ENCODE data around the gene XIRP2. TPM values are rescaled to one million over a fixed set of nuclear protein-coding genes. Genes with fewer than 3 reads are reported as not detected.

The XIRP2 gene
- total RNA-seq, 1 donor from 2014 or later, result 0.05 TPM

DNA sequence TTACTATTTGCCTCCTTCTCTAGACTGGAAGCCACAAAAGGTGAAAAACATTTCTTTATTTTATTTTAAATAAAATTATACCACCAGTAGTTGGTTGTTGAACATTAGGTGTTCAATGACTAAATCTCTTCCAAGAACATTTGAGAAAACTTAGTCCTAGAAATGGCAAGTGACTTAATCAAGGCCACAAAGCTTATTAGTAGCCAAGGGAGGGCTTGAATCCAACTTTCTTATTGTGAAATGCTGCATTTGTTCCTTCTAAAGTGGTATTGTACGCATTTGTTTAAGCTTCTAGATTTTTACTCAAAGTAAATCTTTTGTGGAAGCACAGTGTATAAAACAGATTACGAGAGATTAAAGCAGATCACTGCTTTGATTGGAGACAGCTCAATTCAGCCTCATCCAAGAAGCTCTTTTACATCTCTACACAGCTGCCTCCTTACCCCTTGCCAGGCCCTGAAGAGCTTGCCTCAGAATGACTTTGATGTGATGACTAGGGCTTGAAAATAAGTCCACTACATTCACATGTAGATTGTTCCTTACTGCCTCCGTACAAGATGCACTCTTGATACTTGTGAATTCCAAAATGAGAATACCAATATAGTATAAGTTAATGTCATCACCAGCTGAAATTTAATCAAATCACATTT, 244.8 kb downstream of the XIRP2 start:
- Mint-ChIP-seq H3K36me3 (ENCODE audit: low read depth) (no peaks in the 10 kb centered on the region), H3K4me1 (peaks cover 8% of the 10 kb centered on the region), H3K27me3 (ENCODE audit: low read depth) (no peaks in the 10 kb centered on the region), H3K4me3 (no peak overlapping the region), H3K9me3 (no peaks in the 10 kb centered on the region), H3K27ac (ENCODE audit: unreplicated experiment) (no peak overlapping the region)
- TF ChIP-seq, protein P1, sequence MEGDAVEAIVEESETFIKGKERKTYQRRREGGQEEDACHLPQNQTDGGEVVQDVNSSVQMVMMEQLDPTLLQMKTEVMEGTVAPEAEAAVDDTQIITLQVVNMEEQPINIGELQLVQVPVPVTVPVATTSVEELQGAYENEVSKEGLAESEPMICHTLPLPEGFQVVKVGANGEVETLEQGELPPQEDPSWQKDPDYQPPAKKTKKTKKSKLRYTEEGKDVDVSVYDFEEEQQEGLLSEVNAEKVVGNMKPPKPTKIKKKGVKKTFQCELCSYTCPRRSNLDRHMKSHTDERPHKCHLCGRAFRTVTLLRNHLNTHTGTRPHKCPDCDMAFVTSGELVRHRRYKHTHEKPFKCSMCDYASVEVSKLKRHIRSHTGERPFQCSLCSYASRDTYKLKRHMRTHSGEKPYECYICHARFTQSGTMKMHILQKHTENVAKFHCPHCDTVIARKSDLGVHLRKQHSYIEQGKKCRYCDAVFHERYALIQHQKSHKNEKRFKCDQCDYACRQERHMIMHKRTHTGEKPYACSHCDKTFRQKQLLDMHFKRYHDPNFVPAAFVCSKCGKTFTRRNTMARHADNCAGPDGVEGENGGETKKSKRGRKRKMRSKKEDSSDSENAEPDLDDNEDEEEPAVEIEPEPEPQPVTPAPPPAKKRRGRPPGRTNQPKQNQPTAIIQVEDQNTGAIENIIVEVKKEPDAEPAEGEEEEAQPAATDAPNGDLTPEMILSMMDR (conservative IDR thresholded peaks at IDR 0.05), result no peak
- no peak for DNase-seq (ENCODE audit: low read depth, low spot score)

- no peak overlapping the region for H3K27ac Mint-ChIP-seq (ENCODE audit: unreplicated experiment)
- H3K4me1 Mint-ChIP-seq, result peaks cover 8% of the 10 kb centered on the region
- no peaks in the 10 kb centered on the region for H3K36me3 Mint-ChIP-seq (ENCODE audit: low read depth)
- DNase-seq (ENCODE audit: low read depth, low spot score), result no peak
- H3K9me3 Mint-ChIP-seq, result no peaks in the 10 kb centered on the region
- no peak overlapping the region for H3K4me3 Mint-ChIP-seq
- TF ChIP-seq, protein P1 (conservative IDR thresholded peaks at IDR 0.05), result no peak
- H3K27me3 Mint-ChIP-seq (ENCODE audit: low read depth), result no peaks in the 10 kb centered on the region
Measured at GRCh38 chr2:167133614-167134013, 245.3 kb downstream of the XIRP2 start.

DNA sequence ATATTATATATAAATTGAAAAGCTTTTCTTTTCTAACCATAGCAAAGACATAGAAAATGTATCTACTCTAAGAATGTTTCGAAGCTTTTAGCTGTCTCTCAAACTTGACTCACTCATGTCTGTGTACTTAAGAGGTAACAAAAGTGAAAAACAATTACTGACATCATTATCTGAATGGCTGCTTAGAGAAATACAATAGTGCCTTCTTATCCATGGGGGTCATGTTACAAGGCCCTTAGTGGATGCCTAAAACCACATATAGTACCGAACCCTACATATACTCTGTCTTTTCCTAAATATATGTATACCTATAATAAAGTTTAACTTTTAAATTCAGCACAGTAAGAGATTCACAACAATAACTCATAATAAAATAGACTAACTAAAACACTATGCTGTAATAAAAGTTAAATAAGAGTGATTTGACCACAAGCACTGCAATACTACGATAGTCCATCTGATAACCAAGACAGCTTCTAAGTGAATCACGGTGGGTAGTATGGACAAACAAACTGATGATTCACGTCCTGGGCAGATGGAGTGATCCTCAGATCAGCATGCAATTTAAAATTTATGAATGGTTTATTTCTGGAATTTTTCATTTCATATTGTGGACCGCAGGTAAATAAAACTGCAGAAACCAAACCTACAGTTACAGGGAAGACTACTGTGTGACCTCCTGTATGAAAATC, 246.2 kb downstream of the XIRP2 start:
- no peak overlapping the region for H3K4me3 Mint-ChIP-seq
- H3K27me3 Mint-ChIP-seq (ENCODE audit: low read depth), result no peaks in the 10 kb centered on the region
- no peak for DNase-seq (ENCODE audit: low read depth, low spot score)
- no peaks in the 10 kb centered on the region for H3K9me3 Mint-ChIP-seq
- no peaks in the 10 kb centered on the region for H3K36me3 Mint-ChIP-seq (ENCODE audit: low read depth)
- no peak overlapping the region for H3K27ac Mint-ChIP-seq (ENCODE audit: unreplicated experiment)
- TF ChIP-seq, protein P1 (conservative IDR thresholded peaks at IDR 0.05), result no peak
- H3K4me1 Mint-ChIP-seq, result peaks cover 8% of the 10 kb centered on the region

- Mint-ChIP-seq H3K9me3 (no peaks in the 10 kb centered on the region), H3K27me3 (ENCODE audit: low read depth) (no peaks in the 10 kb centered on the region), H3K4me3 (no peak overlapping the region), H3K36me3 (ENCODE audit: low read depth) (no peaks in the 10 kb centered on the region), H3K4me1 (peaks cover 13% of the 10 kb centered on the region), H3K27ac (ENCODE audit: unreplicated experiment) (peak overlapping the region; percentile 73)
- TF ChIP-seq, protein P1 (conservative IDR thresholded peaks at IDR 0.05), result no peak
- no peak for DNase-seq (ENCODE audit: low read depth, low spot score)
Measured at GRCh38 chr2:167135706-167136105, 247.4 kb downstream of the XIRP2 start.

DNA sequence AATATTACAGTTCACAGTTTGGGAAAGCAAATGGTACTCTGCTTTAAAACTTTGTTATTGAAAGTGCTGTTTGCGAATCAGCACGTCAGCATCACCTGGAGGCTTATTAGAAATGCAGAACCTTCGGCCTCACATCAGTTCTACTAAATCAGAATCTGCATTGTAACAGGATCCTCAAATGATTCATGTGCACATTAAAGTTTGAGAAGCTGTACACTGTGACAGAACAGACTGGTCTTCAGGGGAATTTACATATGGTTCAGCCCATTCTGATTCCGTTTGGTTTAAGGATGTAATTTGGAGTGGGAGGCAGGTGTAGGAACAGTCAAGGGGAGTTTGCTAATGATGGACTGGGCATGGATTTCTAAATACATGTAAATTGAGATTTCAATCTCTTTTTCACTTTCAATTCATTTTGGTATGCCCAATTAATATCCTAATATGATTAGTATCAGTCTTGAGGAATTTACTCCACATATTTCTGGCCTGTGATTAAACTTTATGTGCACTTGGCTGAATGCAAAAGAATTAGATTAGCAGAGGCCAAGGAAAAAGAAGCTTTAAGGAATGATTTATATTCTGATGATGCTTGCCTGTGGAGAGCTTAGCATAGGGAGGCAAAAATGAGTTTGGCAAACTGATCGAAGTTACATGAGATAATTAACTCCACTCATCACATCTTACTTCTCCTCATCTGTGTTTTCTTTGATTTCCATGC, 248.8 kb downstream of the XIRP2 start:
- DNase-seq (ENCODE audit: low read depth, low spot score), result no peak
- no peak overlapping the region for H3K4me3 Mint-ChIP-seq
- H3K36me3 Mint-ChIP-seq (ENCODE audit: low read depth), result no peaks in the 10 kb centered on the region
- H3K27ac Mint-ChIP-seq (ENCODE audit: unreplicated experiment), result no peak overlapping the region
- H3K9me3 Mint-ChIP-seq, result no peaks in the 10 kb centered on the region
- TF ChIP-seq, protein P1 (conservative IDR thresholded peaks at IDR 0.05), result no peak
- no peaks in the 10 kb centered on the region for H3K27me3 Mint-ChIP-seq (ENCODE audit: low read depth)
- peaks cover 17% of the 10 kb centered on the region for H3K4me1 Mint-ChIP-seq

Measured in neural crest cell (in vitro differentiated cells).